ENCODE measurements around the gene GLYATL1B. TPM values are rescaled to one million over a fixed set of nuclear protein-coding genes. Genes with fewer than 3 reads are reported as not detected.
"Not testable (repeated sequence)": the region's sequence is repeated elsewhere in the genome, so short reads cannot be mapped to it uniquely, and the experiment has no call there.

Gene GLYATL1B
- polyA plus RNA-seq, 3 donors, result not detected

DNA sequence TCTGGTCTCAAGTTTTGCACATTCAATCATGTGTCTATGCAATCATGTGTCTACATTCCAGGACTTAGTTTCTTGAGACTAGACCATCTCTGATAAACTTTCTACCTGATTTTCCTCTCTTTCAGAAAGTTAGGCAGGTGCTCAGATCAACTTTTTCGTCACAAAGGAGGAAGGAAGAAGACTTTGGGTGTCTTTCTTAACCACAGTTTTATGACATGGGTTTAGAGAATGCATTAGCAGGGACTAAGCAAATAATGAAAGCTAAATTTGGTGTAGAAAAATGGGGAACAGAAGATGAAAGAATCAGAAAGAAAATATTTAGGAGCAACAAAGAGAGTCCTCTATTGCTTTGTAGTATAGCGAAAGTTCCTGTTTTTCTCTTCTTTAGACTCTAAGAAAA is 7.7 kb upstream of the GLYATL1B start:
- intact Hi-C loops (cut with micrococcal nuclease), result no loop called here
- no CpG with 5 or more reads among the region's 2 CpGs for WGBS (ENCODE audit: insufficient coverage)

DNA sequence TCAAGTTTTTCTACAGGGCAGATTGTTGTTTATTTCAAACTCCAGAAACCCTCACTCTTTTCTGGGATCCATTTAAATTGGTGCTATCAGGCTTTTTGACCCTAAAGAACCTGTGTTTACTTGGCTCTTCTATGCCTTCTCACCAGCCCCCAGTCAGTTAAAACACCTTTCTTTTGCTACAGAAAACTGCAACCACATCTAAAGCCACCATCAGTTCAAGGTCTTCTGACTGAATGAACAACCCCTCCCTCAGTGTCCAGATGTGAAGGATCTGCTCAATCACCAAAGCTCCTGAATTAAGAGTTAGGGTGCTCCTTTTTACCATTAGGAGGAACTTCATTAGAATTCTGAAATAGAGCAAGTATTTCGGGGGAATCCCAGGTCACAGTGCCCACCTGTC is 7.0 kb upstream of the GLYATL1B start:
- Histone ChIP-seq H4K20me1 (ENCODE audit: insufficient read depth, low read length) (no peaks in the 10 kb centered on the region), H3K79me2 (ENCODE audit: insufficient read depth, low read length) (no peaks in the 10 kb centered on the region), H3K4me2 (replicated peaks; ENCODE audit: extremely low read depth, low read length, poor library complexity, severe bottlenecking) (no peak overlapping the region), H3K4me3 (replicated peaks in 1 of 3; ENCODE audit: low read depth in 2 of 3, low read length in 3 of 3) (no peak overlapping the region), H3K4me1 (ENCODE audit: control insufficient read depth in 1 of 2, insufficient read depth in 2 of 2, low read length in 2 of 2) (peaks cover 13 to 25% of the 10 kb centered on the region in 2 donors), H3K36me3 (replicated peaks in 1 of 2; ENCODE audit: control insufficient read depth in 1 of 2, insufficient read depth in 2 of 2, low read length in 2 of 2) (no peaks in the 10 kb centered on the region), H3K27ac (ENCODE audit: low read depth in 1 of 2, low read length in 2 of 2) (no peak overlapping the region), H3K9me3 (replicated peaks in 1 of 2; ENCODE audit: control insufficient read depth in 1 of 2, insufficient read depth in 1 of 2, low read length in 2 of 2) (no peaks in the 10 kb centered on the region), H2AFZ (ENCODE audit: insufficient read depth, low read depth, low read length, poor library complexity, severe bottlenecking) (no peak overlapping the region), H3K9ac (ENCODE audit: insufficient read depth, low read length, poor library complexity, severe bottlenecking) (no peak overlapping the region), H3K27me3 (ENCODE audit: control insufficient read depth in 2 of 2, insufficient read depth in 2 of 2, low read length in 2 of 2) (no peaks in the 10 kb centered on the region)
- Mint-ChIP-seq H3K27me3 (ENCODE audit: low read depth in 3 of 3) (peaks cover 1 to 2% (median 1%) of the 10 kb centered on the region in 3 donors), H3K27ac (no peak overlapping the region), H3K4me3 (no peak overlapping the region), H3K4me1 (peaks cover 20% of the 10 kb centered on the region), H3K9me3 (peaks cover 0 to 3% (median 2%) of the 10 kb centered on the region in 7 donors), H3K36me3 (no peaks in the 10 kb centered on the region)
- TF ChIP-seq CTCF (IDR thresholded peaks at IDR 0.05), result no peak
- DNase-seq, result no peak
- intact Hi-C loops (cut with micrococcal nuclease), result no loop called here
- WGBS (ENCODE audit: insufficient coverage), result no CpG with 5 or more reads among the region's 1 CpG

More for the DNA sequence above, 7.7 kb upstream of the GLYATL1B start:
- Histone ChIP-seq H3K79me2 (ENCODE audit: insufficient read depth, low read length) (no peaks in the 10 kb centered on the region), H3K4me1 (ENCODE audit: control insufficient read depth in 1 of 2, insufficient read depth in 2 of 2, low read length in 2 of 2) (peaks cover 13 to 25% of the 10 kb centered on the region in 2 donors), H2AFZ (ENCODE audit: insufficient read depth, low read depth, low read length, poor library complexity, severe bottlenecking) (no peak overlapping the region), H4K20me1 (ENCODE audit: insufficient read depth, low read length) (no peaks in the 10 kb centered on the region), H3K36me3 (replicated peaks in 1 of 2; ENCODE audit: control insufficient read depth in 1 of 2, insufficient read depth in 2 of 2, low read length in 2 of 2) (no peaks in the 10 kb centered on the region), H3K4me3 (replicated peaks in 1 of 3; ENCODE audit: low read depth in 2 of 3, low read length in 3 of 3) (no peak overlapping the region), H3K27ac (ENCODE audit: low read depth in 1 of 2, low read length in 2 of 2) (no peak overlapping the region), H3K27me3 (ENCODE audit: control insufficient read depth in 2 of 2, insufficient read depth in 2 of 2, low read length in 2 of 2) (no peaks in the 10 kb centered on the region), H3K4me2 (replicated peaks; ENCODE audit: extremely low read depth, low read length, poor library complexity, severe bottlenecking) (no peak overlapping the region), H3K9ac (ENCODE audit: insufficient read depth, low read length, poor library complexity, severe bottlenecking) (no peak overlapping the region), H3K9me3 (replicated peaks in 1 of 2; ENCODE audit: control insufficient read depth in 1 of 2, insufficient read depth in 1 of 2, low read length in 2 of 2) (no peaks in the 10 kb centered on the region)
- DNase-seq, result no peak
- no peak overlapping the region for H3K27ac Mint-ChIP-seq
- H3K36me3 Mint-ChIP-seq, result no peaks in the 10 kb centered on the region
- peaks cover 20% of the 10 kb centered on the region for H3K4me1 Mint-ChIP-seq
- peaks cover 0 to 3% (median 2%) of the 10 kb centered on the region in 7 donors for H3K9me3 Mint-ChIP-seq
- TF ChIP-seq CTCF (IDR thresholded peaks at IDR 0.05), result no peak
- H3K27me3 Mint-ChIP-seq (ENCODE audit: low read depth in 3 of 3), result peaks cover 1 to 2% (median 1%) of the 10 kb centered on the region in 3 donors
- no peak overlapping the region for H3K4me3 Mint-ChIP-seq

DNA sequence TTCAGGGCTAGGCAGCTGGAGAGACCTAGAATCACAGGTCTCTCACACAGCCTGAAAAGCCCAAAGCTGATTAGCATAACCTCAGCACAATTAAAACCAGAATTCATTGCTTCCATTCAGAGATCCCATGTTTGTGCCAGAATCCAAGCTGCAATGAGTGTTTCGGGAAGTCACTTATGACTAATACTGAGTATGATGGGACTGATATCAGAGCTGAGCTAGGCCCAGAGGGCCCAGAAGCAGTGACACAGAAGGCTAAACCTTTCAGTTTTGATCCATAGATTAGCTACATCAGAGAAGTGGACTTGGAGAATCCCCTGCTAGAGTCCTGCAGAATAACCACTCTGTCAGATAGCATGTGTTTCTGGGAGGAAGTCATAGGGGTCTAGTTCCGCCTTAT is 5.7 kb upstream of the GLYATL1B start:
- DNase-seq; H2AFZ ChIP-seq (ENCODE audit: insufficient read depth, low read depth, low read length, poor library complexity, severe bottlenecking); H3K27me3 ChIP-seq (ENCODE audit: control insufficient read depth in 2 of 2, insufficient read depth in 2 of 2, low read length in 2 of 2); H3K4me2 ChIP-seq (replicated peaks; ENCODE audit: extremely low read depth, low read length, poor library complexity, severe bottlenecking); intact Hi-C loops (cut with micrococcal nuclease); H3K9me3 Mint-ChIP-seq; H3K27ac ChIP-seq (ENCODE audit: low read depth in 1 of 2, low read length in 2 of 2); H3K27ac Mint-ChIP-seq; H3K4me3 Mint-ChIP-seq; H3K36me3 Mint-ChIP-seq; H3K9ac ChIP-seq (ENCODE audit: insufficient read depth, low read length, poor library complexity, severe bottlenecking); H3K4me3 ChIP-seq (replicated peaks in 1 of 3; ENCODE audit: low read depth in 2 of 3, low read length in 3 of 3); H3K9me3 ChIP-seq (replicated peaks in 1 of 2; ENCODE audit: control insufficient read depth in 1 of 2, insufficient read depth in 1 of 2, low read length in 2 of 2); H4K20me1 ChIP-seq (ENCODE audit: insufficient read depth, low read length); H3K36me3 ChIP-seq (replicated peaks in 1 of 2; ENCODE audit: control insufficient read depth in 1 of 2, insufficient read depth in 2 of 2, low read length in 2 of 2); H3K27me3 Mint-ChIP-seq (ENCODE audit: low read depth in 3 of 3); H3K79me2 ChIP-seq (ENCODE audit: insufficient read depth, low read length): not testable (repeated sequence)
- H3K4me1 ChIP-seq (ENCODE audit: control insufficient read depth in 1 of 2, insufficient read depth in 2 of 2, low read length in 2 of 2), result peaks cover 13 to 25% of the 10 kb centered on the region in 2 donors
- peaks cover 20% of the 10 kb centered on the region for H3K4me1 Mint-ChIP-seq
- no CpG with 5 or more reads among the region's 2 CpGs for WGBS (ENCODE audit: insufficient coverage)

All from CD14-positive monocyte (primary cell).